ENCODE results near the gene PI4KA. TPM values are rescaled to one million over a fixed set of nuclear protein-coding genes. Genes with fewer than 3 reads are reported as not detected.
"Not testable (repeated sequence)": the region's sequence is repeated elsewhere in the genome, so short reads cannot be mapped to it uniquely, and the experiment has no call there.

PI4KA gene
- polyA plus RNA-seq, 1 donor from 2014 or later, result 42.2 TPM

DNA sequence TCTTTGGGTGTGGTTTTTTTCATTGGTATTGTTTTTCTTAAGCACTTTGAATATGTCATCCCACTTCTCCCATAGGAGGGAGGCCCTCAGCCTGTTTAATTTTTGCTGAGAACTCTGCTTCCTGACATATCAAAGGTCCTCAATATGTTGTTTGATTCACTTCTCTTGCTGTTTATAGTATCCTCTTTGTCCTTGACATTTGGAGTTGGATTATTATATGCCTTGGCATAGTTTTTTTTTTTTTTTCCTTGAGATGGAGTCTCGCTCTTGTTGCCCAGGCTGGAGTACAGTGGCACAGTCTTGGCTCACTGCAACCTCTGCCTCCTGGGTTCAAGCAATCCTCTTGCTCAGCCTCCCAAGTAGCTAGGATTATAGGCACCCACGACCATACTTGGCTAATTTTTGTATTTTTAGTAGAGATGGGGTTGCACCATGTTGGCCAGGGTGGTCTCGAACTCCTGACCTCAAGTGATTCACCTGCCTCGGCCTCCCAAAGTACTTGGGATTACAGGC is 196.0 kb downstream of the PI4KA start:
- not testable (repeated sequence) for H3K79me2 ChIP-seq (replicated peaks; ENCODE audit: insufficient read depth, low read length); H3K9me2 ChIP-seq (ENCODE audit: insufficient read depth, low read length); H3K4me2 ChIP-seq (ENCODE audit: low read length); H3K9ac ChIP-seq (ENCODE audit: low read length); H4K20me1 ChIP-seq (ENCODE audit: insufficient read depth); H2AFZ ChIP-seq (ENCODE audit: low read depth, low read length); H3K27me3 ChIP-seq (ENCODE audit: insufficient read depth, low read depth, low read length); H3K27ac ChIP-seq (ENCODE audit: low read length); H3K9me3 ChIP-seq (ENCODE audit: low read length); H3K4me3 ChIP-seq (ENCODE audit: low read length); H3F3A ChIP-seq (ENCODE audit: insufficient read depth, low read length, poor library complexity, severe bottlenecking); H3K36me3 ChIP-seq (ENCODE audit: insufficient read depth, low read length)

DNA sequence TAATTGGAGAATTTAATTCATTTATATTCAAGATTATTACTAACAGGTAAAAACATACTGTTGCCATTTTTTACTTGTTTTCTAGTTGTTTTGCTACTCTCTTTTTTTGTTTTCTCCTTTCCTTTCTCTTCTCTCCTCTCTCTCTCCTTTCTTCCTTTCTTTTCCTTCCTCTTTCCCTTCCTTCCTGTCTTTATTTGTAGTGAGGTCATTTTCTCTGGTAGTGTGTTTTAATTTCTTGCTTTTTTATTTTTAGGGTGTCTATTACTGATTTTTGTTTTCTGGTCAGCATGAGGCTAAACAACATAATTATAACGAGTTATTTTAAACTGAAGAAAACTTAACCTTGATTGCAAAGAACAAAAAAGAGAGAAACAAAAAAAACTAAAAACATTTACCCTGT is 197.1 kb downstream of the PI4KA start:
- Histone ChIP-seq H4K20me1 (ENCODE audit: insufficient read depth) (no peaks in the 10 kb centered on the region), H3K27me3 (ENCODE audit: insufficient read depth, low read depth, low read length) (no peaks in the 10 kb centered on the region), H3K9ac (ENCODE audit: low read length) (no peak overlapping the region), H3K79me2 (replicated peaks; ENCODE audit: insufficient read depth, low read length) (no peaks in the 10 kb centered on the region), H3K9me3 (ENCODE audit: low read length) (no peaks in the 10 kb centered on the region), H3K4me3 (ENCODE audit: low read length) (no peak overlapping the region), H3K36me3 (ENCODE audit: insufficient read depth, low read length) (no peaks in the 10 kb centered on the region), H2AFZ (ENCODE audit: low read depth, low read length) (no peak overlapping the region), H3K4me2 (ENCODE audit: low read length) (no peak overlapping the region), H3F3A (ENCODE audit: insufficient read depth, low read length, poor library complexity, severe bottlenecking) (no peaks in the 10 kb centered on the region), H3K9me2 (ENCODE audit: insufficient read depth, low read length) (no peaks in the 10 kb centered on the region), H3K27ac (ENCODE audit: low read length) (no peak overlapping the region)
- no peak for TF ChIP-seq TAF1 (IDR thresholded peaks at IDR 0.05; ENCODE audit: low read depth)
- no peak for TF ChIP-seq SMC3 (conservative IDR thresholded peaks at IDR 0.05; ENCODE audit: poor library complexity)
- no peak for TF ChIP-seq RAD21 (conservative IDR thresholded peaks at IDR 0.05)
- TF ChIP-seq CTCF (IDR thresholded peaks at IDR 0.05; ENCODE audit: poor library complexity, severe bottlenecking), result no peak
- no peak for TF ChIP-seq POLR2AphosphoS5 (IDR thresholded peaks at IDR 0.05)
- no peak for TF ChIP-seq MXI1 (conservative IDR thresholded peaks at IDR 0.05; ENCODE audit: poor library complexity, severe bottlenecking)
- no peak for TF ChIP-seq EP300 (conservative IDR thresholded peaks at IDR 0.05; ENCODE audit: poor library complexity, severe bottlenecking)
- TF ChIP-seq, protein P1, sequence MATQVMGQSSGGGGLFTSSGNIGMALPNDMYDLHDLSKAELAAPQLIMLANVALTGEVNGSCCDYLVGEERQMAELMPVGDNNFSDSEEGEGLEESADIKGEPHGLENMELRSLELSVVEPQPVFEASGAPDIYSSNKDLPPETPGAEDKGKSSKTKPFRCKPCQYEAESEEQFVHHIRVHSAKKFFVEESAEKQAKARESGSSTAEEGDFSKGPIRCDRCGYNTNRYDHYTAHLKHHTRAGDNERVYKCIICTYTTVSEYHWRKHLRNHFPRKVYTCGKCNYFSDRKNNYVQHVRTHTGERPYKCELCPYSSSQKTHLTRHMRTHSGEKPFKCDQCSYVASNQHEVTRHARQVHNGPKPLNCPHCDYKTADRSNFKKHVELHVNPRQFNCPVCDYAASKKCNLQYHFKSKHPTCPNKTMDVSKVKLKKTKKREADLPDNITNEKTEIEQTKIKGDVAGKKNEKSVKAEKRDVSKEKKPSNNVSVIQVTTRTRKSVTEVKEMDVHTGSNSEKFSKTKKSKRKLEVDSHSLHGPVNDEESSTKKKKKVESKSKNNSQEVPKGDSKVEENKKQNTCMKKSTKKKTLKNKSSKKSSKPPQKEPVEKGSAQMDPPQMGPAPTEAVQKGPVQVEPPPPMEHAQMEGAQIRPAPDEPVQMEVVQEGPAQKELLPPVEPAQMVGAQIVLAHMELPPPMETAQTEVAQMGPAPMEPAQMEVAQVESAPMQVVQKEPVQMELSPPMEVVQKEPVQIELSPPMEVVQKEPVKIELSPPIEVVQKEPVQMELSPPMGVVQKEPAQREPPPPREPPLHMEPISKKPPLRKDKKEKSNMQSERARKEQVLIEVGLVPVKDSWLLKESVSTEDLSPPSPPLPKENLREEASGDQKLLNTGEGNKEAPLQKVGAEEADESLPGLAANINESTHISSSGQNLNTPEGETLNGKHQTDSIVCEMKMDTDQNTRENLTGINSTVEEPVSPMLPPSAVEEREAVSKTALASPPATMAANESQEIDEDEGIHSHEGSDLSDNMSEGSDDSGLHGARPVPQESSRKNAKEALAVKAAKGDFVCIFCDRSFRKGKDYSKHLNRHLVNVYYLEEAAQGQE (IDR thresholded peaks at IDR 0.05; ENCODE audit: borderline replicate concordance), result no peak
- no peak for TF ChIP-seq EZH2 (IDR thresholded peaks at IDR 0.05; ENCODE audit: borderline replicate concordance, insufficient read depth, low read length, poor library complexity, severe bottlenecking)
